Measurements from ENCODE around the gene ADH1C.
"Not testable (repeated sequence)": the region's sequence is repeated elsewhere in the genome, so short reads cannot be mapped to it uniquely, and the experiment has no call there.

ADH1C gene

GRCh38 chr4:99383833-99384392, 31.4 kb upstream of the ADH1C start:
- no peak for TF ChIP-seq CTCF (IDR thresholded peaks at IDR 0.05; ENCODE audit: low read depth, low read length)
- no peak overlapping the region for H3K4me3 ChIP-seq (ENCODE audit: low read depth, low read length)

GRCh38 chr4:99383399-99383798, 30.9 kb upstream of the ADH1C start:
- TF ChIP-seq CTCF (IDR thresholded peaks at IDR 0.05; ENCODE audit: low read depth, low read length), result no peak
- no peak overlapping the region for H3K4me3 ChIP-seq (ENCODE audit: low read depth, low read length)

GRCh38 chr4:99382745-99383360, 30.3 kb upstream of the ADH1C start:
- no peak overlapping the region for H3K4me3 ChIP-seq (ENCODE audit: low read depth, low read length)
- TF ChIP-seq CTCF (IDR thresholded peaks at IDR 0.05; ENCODE audit: low read depth, low read length), result no peak

- TF ChIP-seq CTCF (IDR thresholded peaks at IDR 0.05; ENCODE audit: low read depth, low read length), result no peak
- no peak overlapping the region for H3K4me3 ChIP-seq (ENCODE audit: low read depth, low read length)
Measured at GRCh38 chr4:99381588-99382175, 29.1 kb upstream of the ADH1C start.

GRCh38 chr4:99379571-99379970, 27.0 kb upstream of the ADH1C start:
- TF ChIP-seq CTCF (IDR thresholded peaks at IDR 0.05; ENCODE audit: low read depth, low read length), result no peak
- no peak overlapping the region for H3K4me3 ChIP-seq (ENCODE audit: low read depth, low read length)

- no peak overlapping the region for H3K4me3 ChIP-seq (ENCODE audit: low read depth, low read length)
- no peak for TF ChIP-seq CTCF (IDR thresholded peaks at IDR 0.05; ENCODE audit: low read depth, low read length)
Measured at GRCh38 chr4:99378876-99379275, 26.3 kb upstream of the ADH1C start.

- TF ChIP-seq CTCF (IDR thresholded peaks at IDR 0.05; ENCODE audit: low read depth, low read length), result peak; percentile 17; the same call in 1 of the 2 replicates
- not testable (repeated sequence) for H3K4me3 ChIP-seq (ENCODE audit: low read depth, low read length)
Measured at GRCh38 chr4:99377341-99377740, 24.8 kb upstream of the ADH1C start.

GRCh38 chr4:99372464-99372863, 19.9 kb upstream of the ADH1C start:
- not testable (repeated sequence) for H3K4me3 ChIP-seq (ENCODE audit: low read depth, low read length)

- H3K4me3 ChIP-seq (ENCODE audit: low read depth, low read length), result not testable (repeated sequence)
Measured at GRCh38 chr4:99367817-99368216, 15.3 kb upstream of the ADH1C start.
